Raji (cell line): ENCODE measurements around the gene BMERB1.

Source experiments
- POLR2A ChIP-seq: IDR thresholded peaks from 2 replicates; pipeline ENCODE4 v1.6.1; 2011; ENCODE audit warnings: low read depth, low read length, control low read depth; ENCODE audit not compliant: insufficient read depth

BMERB1 gene

DNA sequence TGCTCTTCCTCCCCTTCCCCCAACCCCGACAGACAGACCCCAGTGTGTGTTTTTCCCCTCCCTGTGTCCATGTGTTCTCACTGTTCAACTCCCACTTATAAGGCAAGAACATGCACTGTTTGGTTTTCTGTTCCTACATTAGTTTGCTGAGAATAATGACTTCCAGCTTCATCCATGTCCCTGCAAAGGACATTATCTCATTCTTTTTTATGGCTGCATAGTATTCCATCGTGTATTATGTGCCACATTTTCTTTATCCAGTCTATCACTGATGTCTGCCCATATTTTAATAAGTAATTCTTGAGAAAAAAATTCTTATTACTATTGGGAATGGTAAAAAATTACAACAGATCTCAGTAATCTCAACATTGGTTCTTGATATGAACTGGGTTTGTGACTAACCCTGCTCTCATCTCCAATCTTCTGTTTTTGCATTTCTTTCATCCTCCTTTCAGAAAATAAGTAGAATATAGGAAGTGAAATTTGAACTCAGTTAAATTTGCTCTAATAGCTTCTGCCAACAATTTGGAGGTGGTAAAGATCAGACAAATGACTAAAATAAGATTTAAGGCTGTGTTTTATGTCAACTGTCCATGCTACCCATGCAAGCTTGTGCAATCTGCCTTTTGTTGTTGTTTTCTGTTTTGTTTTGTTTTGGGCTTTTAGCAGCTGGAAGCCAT is 197.5 kb downstream of the BMERB1 start:
- no peak for TF ChIP-seq POLR2A

DNA sequence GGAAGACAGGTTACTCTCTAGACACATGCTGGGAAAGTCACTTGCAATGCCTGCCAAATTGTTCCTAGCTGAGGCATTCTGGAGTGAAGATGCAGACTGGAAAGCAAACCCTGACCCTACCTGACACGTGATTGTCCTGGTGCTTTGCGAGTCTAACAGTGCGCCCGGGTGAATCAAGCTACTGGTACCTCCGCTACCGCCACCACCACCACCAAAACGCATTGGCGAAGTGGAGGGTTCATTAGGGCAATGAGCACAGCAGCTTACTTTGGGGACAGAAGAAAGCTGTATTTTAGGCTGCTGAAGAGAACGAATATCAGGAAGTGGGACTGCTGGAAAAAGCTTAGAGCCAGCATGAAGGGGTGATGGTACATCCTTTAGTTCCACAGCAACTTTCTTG is 201.5 kb downstream of the BMERB1 start:
- TF ChIP-seq POLR2A: no peak

DNA sequence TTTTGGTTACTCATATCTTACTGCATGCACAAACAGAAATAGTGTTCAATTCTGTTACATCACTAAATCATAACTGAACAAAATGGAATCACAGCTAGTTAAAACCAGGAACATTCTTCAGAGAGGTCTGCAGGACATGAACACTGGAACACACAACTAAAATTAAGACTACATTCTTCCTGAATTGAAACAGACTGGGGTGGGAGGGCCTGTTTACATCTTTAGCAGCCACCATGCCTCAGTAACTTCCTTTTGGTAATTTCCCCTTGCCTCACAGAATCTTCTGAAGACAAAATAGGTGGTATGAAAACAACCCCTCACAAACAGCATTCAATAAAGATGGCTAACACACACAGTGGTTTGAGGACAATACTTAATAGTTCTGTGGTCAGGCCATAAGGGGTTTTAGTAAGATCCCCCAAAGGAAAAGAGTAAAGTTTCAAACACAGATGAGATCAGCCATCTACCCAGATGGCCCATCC is 202.0 kb downstream of the BMERB1 start:
- no peak for TF ChIP-seq POLR2A
